ENCODE measurements around the gene PCBD2.

PCBD2 gene

GRCh38 chr5:135008981-135009735 is 104.2 kb downstream of the PCBD2 start:
- no peak for DNase-seq

- no peak for DNase-seq
These were observed 105.0 kb downstream of the PCBD2 start for GRCh38 chr5:135009736-135010501.

GRCh38 chr5:135010502-135011354 is 105.8 kb downstream of the PCBD2 start:
- no peak for DNase-seq

DNA sequence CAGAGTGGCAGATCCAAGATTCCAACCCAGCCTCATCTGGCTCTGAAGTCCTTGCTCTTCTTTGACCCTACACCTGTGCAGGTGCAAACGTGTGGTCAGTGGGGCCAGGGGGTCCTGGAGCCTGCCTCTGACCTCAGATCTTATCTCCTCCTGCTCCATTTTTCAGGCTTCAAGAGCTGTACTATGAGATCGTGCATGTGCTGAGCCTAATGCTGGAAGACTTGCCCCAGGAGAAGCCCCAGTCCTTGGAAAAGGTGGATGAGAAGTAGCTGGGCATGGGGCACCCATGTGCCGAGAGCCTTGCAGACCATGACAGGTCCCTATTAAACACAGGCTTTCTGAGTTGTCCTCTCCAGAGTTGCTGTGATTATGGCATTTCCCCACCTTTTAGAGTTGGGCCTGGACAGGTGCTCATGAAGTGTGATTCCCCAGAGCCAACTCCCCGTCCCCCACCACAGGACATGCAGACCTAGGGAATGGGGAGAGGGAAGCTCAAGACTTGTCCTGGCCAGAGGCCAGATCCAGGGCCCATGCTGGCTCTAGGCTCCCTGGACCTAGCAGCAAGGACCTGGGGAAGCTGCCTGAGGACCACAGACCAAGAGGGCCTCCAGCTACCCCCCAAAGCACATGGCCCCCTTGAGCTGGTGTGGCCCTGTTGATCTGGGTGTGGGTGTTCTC is 106.6 kb downstream of the PCBD2 start:
- no peak for DNase-seq

GRCh38 chr5:135012033-135012588 is 107.2 kb downstream of the PCBD2 start:
- DNase-seq: no peak

Measured in NCI-H187 (cell line).